ENCODE measurements around the gene CLPTM1L. TPM values are rescaled to one million over a fixed set of nuclear protein-coding genes. Genes with fewer than 3 reads are reported as not detected.

The CLPTM1L gene
- total RNA-seq, 4 donors from 2014 or later, result 62.6 to 132 (median 93.5) TPM

DNA sequence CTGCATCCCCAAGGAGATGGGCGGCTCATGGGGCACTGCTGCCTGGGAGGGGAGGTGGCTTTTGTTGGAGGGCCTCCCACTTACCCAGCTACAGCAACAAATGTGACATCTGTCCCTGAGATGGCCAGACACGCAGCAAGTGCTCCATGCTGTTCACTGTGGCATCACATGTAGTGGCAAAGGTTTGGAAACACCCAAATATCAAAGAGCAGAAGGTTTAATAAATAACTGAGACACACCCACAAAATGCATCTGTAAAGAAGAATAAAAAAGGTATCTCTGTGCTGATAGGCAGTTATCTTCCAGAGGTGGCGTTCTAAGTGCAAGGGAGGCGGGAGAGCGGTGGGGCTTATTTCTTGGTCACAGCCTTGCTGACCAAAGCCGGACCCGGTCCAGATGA lies 23.3 kb upstream of the CLPTM1L start:
- 87% methylated on average over 7 of the region's 7 CpGs for WGBS
- no peak for TF ChIP-seq POLR2A (IDR thresholded peaks at IDR 0.05)
- TF ChIP-seq, protein P1, sequence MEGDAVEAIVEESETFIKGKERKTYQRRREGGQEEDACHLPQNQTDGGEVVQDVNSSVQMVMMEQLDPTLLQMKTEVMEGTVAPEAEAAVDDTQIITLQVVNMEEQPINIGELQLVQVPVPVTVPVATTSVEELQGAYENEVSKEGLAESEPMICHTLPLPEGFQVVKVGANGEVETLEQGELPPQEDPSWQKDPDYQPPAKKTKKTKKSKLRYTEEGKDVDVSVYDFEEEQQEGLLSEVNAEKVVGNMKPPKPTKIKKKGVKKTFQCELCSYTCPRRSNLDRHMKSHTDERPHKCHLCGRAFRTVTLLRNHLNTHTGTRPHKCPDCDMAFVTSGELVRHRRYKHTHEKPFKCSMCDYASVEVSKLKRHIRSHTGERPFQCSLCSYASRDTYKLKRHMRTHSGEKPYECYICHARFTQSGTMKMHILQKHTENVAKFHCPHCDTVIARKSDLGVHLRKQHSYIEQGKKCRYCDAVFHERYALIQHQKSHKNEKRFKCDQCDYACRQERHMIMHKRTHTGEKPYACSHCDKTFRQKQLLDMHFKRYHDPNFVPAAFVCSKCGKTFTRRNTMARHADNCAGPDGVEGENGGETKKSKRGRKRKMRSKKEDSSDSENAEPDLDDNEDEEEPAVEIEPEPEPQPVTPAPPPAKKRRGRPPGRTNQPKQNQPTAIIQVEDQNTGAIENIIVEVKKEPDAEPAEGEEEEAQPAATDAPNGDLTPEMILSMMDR (IDR thresholded peaks at IDR 0.05), result no peak
- TF ChIP-seq EP300 (IDR thresholded peaks at IDR 0.05), result no peak
- TF ChIP-seq POLR2AphosphoS5 (IDR thresholded peaks at IDR 0.05), result no peak
- Histone ChIP-seq H3K27ac (no peak overlapping the region), H3K4me1 (no peaks in the 10 kb centered on the region), H3K4me3 (no peak overlapping the region), H3K27me3 (peaks cover 34% of the 10 kb centered on the region), H3K9me3 (no peaks in the 10 kb centered on the region), H3K36me3 (no peaks in the 10 kb centered on the region)
- DNase-seq (ENCODE audit: low spot score in 2 of 2), result no peak

DNA sequence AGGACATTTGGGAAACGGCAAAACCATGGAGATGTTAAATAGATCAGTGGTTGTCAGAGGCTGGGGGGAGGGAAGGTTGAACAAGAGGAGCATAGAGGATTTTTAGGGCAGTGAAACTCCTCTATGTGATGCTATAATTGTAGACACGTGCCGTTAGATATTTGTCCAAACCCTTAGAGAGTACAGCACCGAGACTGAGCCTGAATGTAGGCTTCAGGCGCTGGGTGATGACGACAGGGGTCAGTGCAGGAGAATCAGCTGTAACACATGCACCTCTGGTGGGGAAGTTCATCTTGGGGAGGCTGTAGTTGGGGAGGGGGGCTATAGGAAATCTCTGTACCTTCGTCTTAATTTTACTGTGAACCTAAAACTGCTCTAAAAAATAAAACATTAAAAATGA lies 22.2 kb upstream of the CLPTM1L start:
- Histone ChIP-seq H3K4me3 (no peak overlapping the region), H3K36me3 (no peaks in the 10 kb centered on the region), H3K27me3 (peaks cover 45% of the 10 kb centered on the region), H3K9me3 (no peaks in the 10 kb centered on the region), H3K27ac (no peak overlapping the region), H3K4me1 (no peaks in the 10 kb centered on the region)
- TF ChIP-seq, protein P1 (IDR thresholded peaks at IDR 0.05), result no peak
- no peak for TF ChIP-seq EP300 (IDR thresholded peaks at IDR 0.05)
- no peak for TF ChIP-seq POLR2A (IDR thresholded peaks at IDR 0.05)
- TF ChIP-seq POLR2AphosphoS5 (IDR thresholded peaks at IDR 0.05), result no peak
- DNase-seq (ENCODE audit: low spot score in 2 of 2), result no peak
- 75% methylated on average over 7 of the region's 7 CpGs for WGBS

GRCh38 chr5:1366514-1366913 lies 21.6 kb upstream of the CLPTM1L start:
- WGBS, result 86% methylated on average over 14 of the region's 14 CpGs
- H3K27me3 ChIP-seq, result peaks cover 51% of the 10 kb centered on the region
- no peak for DNase-seq (ENCODE audit: low spot score in 2 of 2)
- TF ChIP-seq EP300 (IDR thresholded peaks at IDR 0.05), result no peak
- TF ChIP-seq POLR2AphosphoS5 (IDR thresholded peaks at IDR 0.05), result no peak
- no peak for TF ChIP-seq POLR2A (IDR thresholded peaks at IDR 0.05)
- TF ChIP-seq, protein P1 (IDR thresholded peaks at IDR 0.05), result no peak
- no peak overlapping the region for H3K27ac ChIP-seq
- H3K36me3 ChIP-seq, result no peaks in the 10 kb centered on the region
- H3K4me1 ChIP-seq, result no peaks in the 10 kb centered on the region
- no peak overlapping the region for H3K4me3 ChIP-seq
- no peaks in the 10 kb centered on the region for H3K9me3 ChIP-seq

DNA sequence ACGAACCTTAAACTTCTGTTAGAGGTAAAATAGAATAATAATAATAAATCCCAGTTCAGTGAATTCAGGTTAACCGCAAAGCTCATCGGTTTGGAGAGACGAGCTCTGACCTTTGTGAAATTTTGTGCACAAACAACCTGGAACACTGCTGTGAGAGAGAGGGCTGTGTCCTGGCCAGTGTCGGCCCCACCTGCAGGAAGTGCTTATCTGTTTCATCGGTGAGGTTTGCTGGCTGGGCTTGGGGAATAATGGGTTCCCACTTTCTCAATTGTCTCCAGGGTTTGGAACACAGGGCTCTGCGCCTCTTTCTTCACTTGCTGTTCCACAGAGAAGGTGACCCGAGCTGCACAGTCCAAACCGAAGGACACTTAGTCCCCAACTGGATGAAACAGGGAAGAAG lies 19.3 kb upstream of the CLPTM1L start:
- Histone ChIP-seq H3K4me3 (no peak overlapping the region), H3K9me3 (no peaks in the 10 kb centered on the region), H3K27me3 (peaks cover 56% of the 10 kb centered on the region), H3K4me1 (no peaks in the 10 kb centered on the region), H3K27ac (no peak overlapping the region), H3K36me3 (no peaks in the 10 kb centered on the region)
- WGBS, result 70% methylated on average over 9 of the region's 9 CpGs
- DNase-seq (ENCODE audit: low spot score in 2 of 2), result no peak
- TF ChIP-seq, protein P1 (IDR thresholded peaks at IDR 0.05), result no peak
- TF ChIP-seq POLR2AphosphoS5 (IDR thresholded peaks at IDR 0.05) (no peak), EP300 (IDR thresholded peaks at IDR 0.05) (no peak)

DNA sequence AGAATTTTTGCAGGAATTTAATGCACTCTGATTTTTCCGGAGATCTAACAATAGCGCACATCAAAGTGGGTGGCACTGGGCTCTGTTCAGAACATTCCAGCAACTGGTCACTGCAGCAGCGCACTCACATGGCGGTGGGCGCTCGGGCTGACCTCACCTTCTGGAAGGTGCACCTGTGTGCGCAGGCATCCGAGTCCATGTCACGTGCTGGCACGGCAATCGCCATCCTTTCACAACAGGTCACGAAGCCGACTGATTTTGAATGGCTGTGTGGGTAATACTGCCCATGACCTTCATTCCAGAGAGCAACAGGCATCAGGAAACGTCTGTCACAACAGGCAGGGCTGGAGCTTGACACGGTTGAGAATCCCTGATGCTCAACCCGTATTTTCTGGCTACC lies 18.7 kb upstream of the CLPTM1L start:
- Histone ChIP-seq H3K4me3 (no peak overlapping the region), H3K36me3 (no peaks in the 10 kb centered on the region), H3K4me1 (no peaks in the 10 kb centered on the region), H3K27ac (no peak overlapping the region), H3K27me3 (peaks cover 60% of the 10 kb centered on the region), H3K9me3 (no peaks in the 10 kb centered on the region)
- no peak for TF ChIP-seq POLR2A (IDR thresholded peaks at IDR 0.05)
- TF ChIP-seq, protein P1 (IDR thresholded peaks at IDR 0.05), result no peak
- TF ChIP-seq POLR2AphosphoS5 (IDR thresholded peaks at IDR 0.05), result no peak
- TF ChIP-seq EP300 (IDR thresholded peaks at IDR 0.05), result no peak
- 64% methylated on average over 9 of the region's 16 CpGs for WGBS
- no peak for DNase-seq (ENCODE audit: low spot score in 2 of 2)

Data from suprapubic skin (tissue), 4 donors.